Measurements from ENCODE around the gene PANK4.

GRCh38 chr1:2496746-2497145 lies 29.6 kb downstream of the PANK4 start:
- TF ChIP-seq GATA3 (IDR thresholded peaks at IDR 0.05; ENCODE audit: low read depth, low read length) (no peak), GATA2 (IDR thresholded peaks at IDR 0.05; ENCODE audit: low read depth, low read length) (no peak)

All from SH-SY5Y (cell line).